Embryonic facial prominence (tissue), 1 donor: Measurements from ENCODE around the gene SF3B3.
"Not testable (repeated sequence)": the region's sequence is repeated elsewhere in the genome, so short reads cannot be mapped to it uniquely, and the experiment has no call there.

Source experiments
- DNase-seq: peaks from one replicate; pipeline ENCODE4 v3.0.0-alpha.2; 2016; ENCODE audit errors: extremely low spot score

The SF3B3 gene

GRCh38 chr16:70511833-70512232, 11.8 kb upstream of the SF3B3 start:
- DNase-seq: no peak

GRCh38 chr16:70512456-70512855, 11.2 kb upstream of the SF3B3 start:
- no peak for DNase-seq

GRCh38 chr16:70520612-70521297, 2.9 kb upstream of the SF3B3 start:
- no peak for DNase-seq

- DNase-seq: no peak
Measured at GRCh38 chr16:70522216-70523075, 1.2 kb upstream of the SF3B3 start.

GRCh38 chr16:70523076-70523742, 407 bp upstream of the SF3B3 start, which contains the start of gene COG4:
COG4 (minus strand) TSS chr16:70523554; CDS start chr16:70523543, 11 bp downstream.
- peak; percentile 81 for DNase-seq

GRCh38 chr16:70524399-70524825, 796 bp downstream of the SF3B3 start:
- not testable (repeated sequence) for DNase-seq

- no peak for DNase-seq
Measured at GRCh38 chr16:70526403-70526802, 2.8 kb downstream of the SF3B3 start.

- no peak for DNase-seq
Measured at GRCh38 chr16:70527315-70527996, 3.8 kb downstream of the SF3B3 start.

GRCh38 chr16:70529051-70529777, 5.6 kb downstream of the SF3B3 start:
- DNase-seq: no peak

- DNase-seq: not testable (repeated sequence)
Measured at GRCh38 chr16:70529954-70530353, 6.3 kb downstream of the SF3B3 start.

GRCh38 chr16:70534971-70535370, 11.4 kb downstream of the SF3B3 start:
- DNase-seq: no peak

GRCh38 chr16:70540994-70541393, 17.4 kb downstream of the SF3B3 start:
- DNase-seq: no peak

GRCh38 chr16:70544548-70544947, 20.9 kb downstream of the SF3B3 start:
- DNase-seq: no peak

GRCh38 chr16:70548936-70549335, 25.3 kb downstream of the SF3B3 start:
- DNase-seq: no peak

- DNase-seq: no peak
Measured at GRCh38 chr16:70550082-70550481, 26.5 kb downstream of the SF3B3 start.

GRCh38 chr16:70551788-70552187, 28.2 kb downstream of the SF3B3 start:
- no peak for DNase-seq

GRCh38 chr16:70552675-70553074, 29.1 kb downstream of the SF3B3 start:
- no peak for DNase-seq

- DNase-seq: no peak
Measured at GRCh38 chr16:70553645-70554044, 30.0 kb downstream of the SF3B3 start.

GRCh38 chr16:70556063-70556462, 32.4 kb downstream of the SF3B3 start:
- no peak for DNase-seq

- no peak for DNase-seq
Measured at GRCh38 chr16:70561623-70562022, 38.0 kb downstream of the SF3B3 start.

GRCh38 chr16:70563636-70564035, 40.0 kb downstream of the SF3B3 start:
- DNase-seq: no peak
